HUDEP-2 (cell line): ENCODE data around the gene COPG2.
A peak's percentile ranks its signal among the peaks of the same experiment; 100 is the strongest.
"Not testable (repeated sequence)": the region's sequence is repeated elsewhere in the genome, so short reads cannot be mapped to it uniquely, and the experiment has no call there.

Source experiments
- DNase-seq, 76 experiments: peaks; one replicate each; lab custom pipeline; 2025; ENCODE audit not compliant: unreplicated experiment in 76 of 76; lab: John Stamatoyannopoulos, UW

COPG2 gene

GRCh38 chr7:130566898-130567280 is 101.7 kb downstream of the COPG2 start:
- DNase-seq = no peak

- peak in 53 of 76 experiments; percentile 1 to 70 (median 30) for DNase-seq
Measured at GRCh38 chr7:130566168-130566897, 102.2 kb downstream of the COPG2 start.

GRCh38 chr7:130560972-130561371 is 107.6 kb downstream of the COPG2 start:
- peak in 10 of 76 experiments; percentile 1 to 34 (median 10) for DNase-seq

- DNase-seq = no peak
Measured at GRCh38 chr7:130559184-130559583, 109.4 kb downstream of the COPG2 start.

- DNase-seq = no peak
Measured at GRCh38 chr7:130554481-130554880, 114.1 kb downstream of the COPG2 start.

GRCh38 chr7:130553398-130554029 is 115.0 kb downstream of the COPG2 start:
- DNase-seq = no peak

- no peak for DNase-seq
Measured at GRCh38 chr7:130544356-130544755, 124.2 kb downstream of the COPG2 start.

- DNase-seq = no peak
Measured at GRCh38 chr7:130543487-130544010, 125.0 kb downstream of the COPG2 start.

GRCh38 chr7:130542297-130542696 is 126.3 kb downstream of the COPG2 start:
- not testable (repeated sequence) for DNase-seq

- not testable (repeated sequence) for DNase-seq
Measured at GRCh38 chr7:130541287-130541686, 127.3 kb downstream of the COPG2 start.

GRCh38 chr7:130537894-130538293 is 130.7 kb downstream of the COPG2 start:
- DNase-seq = not testable (repeated sequence)

- no peak for DNase-seq
Measured at GRCh38 chr7:130529417-130529816, 139.1 kb downstream of the COPG2 start.

- not testable (repeated sequence) for DNase-seq
Measured at GRCh38 chr7:130527752-130528355, 140.7 kb downstream of the COPG2 start.

GRCh38 chr7:130524628-130525027 is 143.9 kb downstream of the COPG2 start:
- no peak for DNase-seq

- not testable (repeated sequence) for DNase-seq
Measured at GRCh38 chr7:130523519-130524125, 144.9 kb downstream of the COPG2 start.

- DNase-seq = no peak
Measured at GRCh38 chr7:130521258-130521951, 147.1 kb downstream of the COPG2 start.

GRCh38 chr7:130515315-130516040 is 153.1 kb downstream of the COPG2 start:
- no peak for DNase-seq

GRCh38 chr7:130513447-130513846 is 155.1 kb downstream of the COPG2 start:
- no peak for DNase-seq

GRCh38 chr7:130512038-130512437 is 156.5 kb downstream of the COPG2 start:
- DNase-seq = not testable (repeated sequence)

GRCh38 chr7:130506358-130506757 is 162.2 kb downstream of the COPG2 start:
- no peak for DNase-seq
